Effector CD8-positive, alpha-beta T cell (primary cell): ENCODE data around the gene SORCS2.

Experiments
- DNase-seq: peaks from one replicate; lab custom pipeline; 2025; lab: John Stamatoyannopoulos, UW

SORCS2 gene

DNA sequence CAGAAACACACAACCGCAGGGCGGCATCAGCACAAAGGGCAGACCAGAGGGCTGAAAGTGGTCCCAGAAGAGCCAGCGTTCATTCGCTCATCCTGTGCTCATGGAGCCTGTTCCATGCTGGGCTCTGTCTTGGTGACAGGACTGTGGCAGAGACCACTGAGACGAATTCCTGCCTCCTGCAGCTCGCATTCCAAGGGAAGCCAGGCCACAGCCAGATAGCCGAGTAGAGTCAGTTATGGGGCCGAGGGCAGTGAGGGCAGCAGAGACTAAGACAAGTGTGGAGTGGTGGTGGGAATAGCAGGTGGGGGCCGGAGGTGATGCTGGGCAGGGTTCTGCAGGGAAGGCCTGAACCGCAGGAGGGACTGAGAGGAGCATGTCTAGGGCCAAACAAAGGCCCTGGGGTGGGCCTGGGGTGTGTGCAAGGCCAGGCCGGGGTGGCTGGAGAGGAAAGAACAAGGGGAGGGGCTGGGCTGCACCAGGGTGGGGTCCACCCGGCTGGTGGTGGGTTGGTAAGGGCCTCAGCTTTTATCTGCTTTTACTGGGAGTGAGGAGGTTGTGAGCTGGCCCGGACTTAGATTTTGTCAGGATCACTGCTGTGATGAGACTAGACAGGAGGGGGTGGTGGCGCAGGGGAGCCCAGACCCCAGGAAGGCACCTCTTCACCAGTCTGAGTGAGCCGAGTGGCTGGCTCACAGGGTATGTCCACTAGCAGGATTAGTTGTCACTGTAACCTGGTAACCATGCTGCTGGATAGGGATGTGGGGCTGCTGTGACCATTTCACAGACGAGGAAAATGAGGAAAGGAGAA, 236.1 kb downstream of the SORCS2 start:
- DNase-seq, result no peak

DNA sequence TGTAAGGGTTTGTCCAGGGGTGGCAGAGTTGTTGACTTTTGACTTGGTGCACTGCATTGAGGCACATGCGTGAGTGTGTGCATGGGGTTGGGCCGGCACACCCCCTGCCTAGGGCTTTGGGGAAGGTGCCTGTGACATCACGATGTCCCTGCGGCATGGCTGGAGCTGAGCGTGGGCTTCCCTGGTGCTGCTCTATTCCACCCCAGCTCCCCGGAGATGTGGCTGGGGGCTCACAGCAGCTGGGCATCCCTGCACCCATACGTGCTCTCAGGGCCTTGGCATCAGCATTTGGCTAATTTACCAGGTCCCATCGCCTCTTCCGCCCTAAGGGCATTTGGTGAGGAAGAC, 236.7 kb downstream of the SORCS2 start:
- no peak for DNase-seq

DNA sequence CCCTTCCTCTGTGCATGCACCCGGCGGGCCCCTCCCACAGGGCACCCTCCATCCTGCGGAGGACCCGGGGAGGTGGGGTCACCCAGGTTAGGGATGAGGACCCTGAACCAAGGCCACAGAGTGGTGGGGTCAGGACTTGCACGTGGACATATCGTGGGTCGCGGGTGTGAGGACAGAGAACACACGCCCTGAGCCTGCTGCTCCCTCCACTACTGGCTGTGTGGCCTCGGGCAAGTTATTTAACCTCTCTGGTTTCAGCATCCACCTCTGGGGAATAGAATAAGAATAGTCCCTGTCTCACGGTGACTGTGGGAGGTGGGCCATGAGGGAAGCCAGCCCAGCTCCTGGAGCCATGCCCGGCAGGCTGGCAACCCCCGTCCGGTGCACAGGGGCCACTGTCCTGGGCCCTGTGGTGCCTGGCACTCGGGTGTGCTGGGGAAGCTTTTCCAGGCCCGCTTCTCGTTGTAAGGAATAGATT, 237.3 kb downstream of the SORCS2 start:
- no peak for DNase-seq

DNA sequence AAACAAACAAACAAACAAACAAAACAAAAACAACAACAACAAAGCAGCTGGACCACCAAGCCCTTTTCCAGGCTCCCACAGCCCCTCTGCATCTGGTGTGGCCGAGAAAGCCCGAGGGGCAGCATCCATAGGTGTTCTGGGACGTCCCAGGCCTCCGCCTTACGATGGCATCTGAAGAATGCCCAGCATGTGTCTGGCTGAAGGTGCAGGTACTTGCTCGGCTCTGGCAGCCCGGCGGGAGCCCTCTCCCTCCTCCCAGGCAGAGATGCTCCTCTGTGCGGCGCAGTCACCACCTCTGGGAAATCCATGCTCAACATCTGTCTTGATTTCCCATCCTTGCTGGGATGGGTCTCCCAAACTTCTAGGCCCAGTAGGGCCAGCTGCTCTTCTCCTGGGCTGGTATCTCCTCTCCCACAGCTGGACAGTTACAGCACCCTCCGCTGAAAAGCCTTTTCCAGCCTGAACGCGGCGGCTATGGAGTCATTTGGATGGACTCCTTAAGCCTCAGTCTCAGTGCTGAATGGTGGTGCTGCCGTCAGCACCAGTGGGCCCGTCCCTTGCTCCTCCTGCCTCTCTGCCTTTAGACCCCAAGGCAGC, 238.1 kb downstream of the SORCS2 start:
- DNase-seq, result no peak

DNA sequence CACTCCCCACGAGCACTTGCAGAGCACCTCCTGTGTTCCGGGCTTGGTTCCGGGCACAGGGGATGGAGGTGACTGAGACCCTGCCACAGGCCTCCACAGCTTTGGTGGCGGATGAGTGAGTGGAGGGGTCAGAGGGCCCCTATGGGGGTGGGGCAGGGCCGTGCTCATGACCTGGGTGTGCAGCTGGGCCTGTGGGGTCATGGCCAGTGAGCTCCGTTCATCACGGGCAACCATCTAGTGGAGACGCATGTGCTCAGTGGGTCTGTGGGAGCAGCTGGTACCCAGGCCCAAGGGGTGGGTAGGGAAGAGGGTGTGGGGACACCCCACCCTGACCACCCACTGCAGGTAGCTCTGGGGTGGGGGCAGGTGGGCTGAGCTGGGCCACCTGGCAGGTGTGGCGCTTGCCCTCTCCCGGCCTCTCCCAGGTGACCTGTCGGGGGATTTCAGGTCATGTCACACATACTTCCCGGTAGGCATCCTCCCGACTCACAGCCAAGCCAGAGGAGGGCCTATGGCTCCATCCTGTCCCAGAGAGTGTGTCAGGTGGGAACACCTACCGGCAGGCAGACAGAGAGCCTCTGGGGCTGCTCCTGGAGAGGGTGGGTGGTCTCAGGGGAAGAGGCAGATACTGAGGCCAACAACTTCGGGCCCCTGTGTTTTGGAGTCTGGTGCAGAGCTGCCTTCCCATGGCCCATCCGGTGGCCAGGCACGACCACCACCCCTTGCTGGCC, 238.8 kb downstream of the SORCS2 start:
- no peak for DNase-seq

DNA sequence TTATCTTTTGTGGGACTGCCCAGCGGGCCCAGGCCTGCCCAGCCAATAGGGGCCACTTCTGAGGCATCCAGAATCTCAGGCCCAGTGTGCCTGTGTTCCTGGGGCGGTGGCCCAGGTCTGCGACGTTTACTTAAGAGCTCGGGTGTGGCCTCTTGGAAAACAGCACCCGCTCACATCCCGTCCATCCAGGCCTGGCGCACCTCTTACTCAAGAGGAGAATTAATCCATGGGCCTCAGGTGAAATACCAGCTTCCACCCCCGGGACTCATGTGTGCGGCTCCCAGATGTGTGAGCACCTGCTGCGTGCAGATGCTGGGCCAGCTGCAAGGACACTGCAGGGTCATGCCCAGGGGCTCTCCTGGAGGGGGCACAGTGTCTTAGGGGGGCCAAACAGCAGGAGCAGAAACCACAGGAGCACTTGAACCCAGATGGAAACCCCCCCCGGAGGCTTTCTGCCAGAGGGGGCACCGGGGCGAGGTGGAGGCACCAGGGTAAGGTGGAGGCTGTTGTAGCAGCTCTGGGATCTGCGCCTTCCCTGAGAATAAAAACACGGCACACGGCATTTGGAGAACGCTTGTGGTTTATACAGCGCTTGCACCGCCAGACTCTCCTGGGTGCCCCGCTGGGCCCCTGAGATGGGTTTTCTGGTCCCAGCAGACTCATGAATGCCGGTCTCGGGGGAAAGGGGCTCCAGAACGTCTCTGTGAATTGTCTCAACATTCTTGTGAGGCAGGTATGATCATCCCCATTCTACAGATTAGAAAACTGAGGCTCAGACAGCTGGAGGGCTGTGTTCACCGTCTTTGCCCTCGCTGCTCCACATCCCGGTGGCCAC, 239.6 kb downstream of the SORCS2 start:
- DNase-seq, result no peak

DNA sequence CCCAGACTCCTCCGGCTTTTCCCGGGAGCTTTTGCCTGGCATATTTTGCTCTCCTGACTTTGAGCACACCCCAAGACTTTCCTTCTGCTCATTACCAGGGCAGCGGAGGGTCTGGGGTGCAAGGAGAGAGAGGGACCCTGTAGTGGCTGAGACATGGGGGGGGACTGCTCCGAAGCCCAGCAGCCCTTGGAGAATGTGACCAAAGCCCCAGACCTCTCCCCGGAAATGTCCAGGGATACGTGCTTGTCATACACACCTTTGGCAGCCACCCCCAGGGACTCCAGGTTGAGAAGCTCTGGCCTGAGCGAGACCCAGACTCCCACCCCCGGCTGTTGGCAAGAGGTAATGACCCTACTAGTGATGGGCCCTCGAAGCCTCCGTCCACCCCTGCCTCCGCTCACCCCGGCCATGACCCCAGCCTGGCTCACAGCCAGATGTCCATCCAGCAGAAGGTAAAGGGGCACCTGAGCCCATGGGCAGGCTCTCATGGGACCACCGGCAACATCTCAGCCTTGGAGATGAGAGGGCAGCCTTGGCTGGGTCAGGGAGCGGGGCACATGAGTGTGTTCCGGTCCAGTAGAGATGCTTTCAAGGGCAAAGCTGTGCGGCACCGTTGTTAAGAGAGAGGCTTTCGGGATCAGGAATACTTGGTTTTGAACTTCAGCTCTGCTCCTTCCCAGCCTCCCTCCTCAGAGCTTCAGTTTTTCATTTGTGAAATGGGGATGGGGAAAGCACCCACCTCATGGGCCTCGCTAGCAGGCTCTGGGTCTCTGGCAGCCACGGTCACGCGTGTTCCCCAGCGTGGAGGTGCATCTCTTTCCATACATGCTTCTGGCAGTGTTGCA, 240.4 kb downstream of the SORCS2 start:
- no peak for DNase-seq

DNA sequence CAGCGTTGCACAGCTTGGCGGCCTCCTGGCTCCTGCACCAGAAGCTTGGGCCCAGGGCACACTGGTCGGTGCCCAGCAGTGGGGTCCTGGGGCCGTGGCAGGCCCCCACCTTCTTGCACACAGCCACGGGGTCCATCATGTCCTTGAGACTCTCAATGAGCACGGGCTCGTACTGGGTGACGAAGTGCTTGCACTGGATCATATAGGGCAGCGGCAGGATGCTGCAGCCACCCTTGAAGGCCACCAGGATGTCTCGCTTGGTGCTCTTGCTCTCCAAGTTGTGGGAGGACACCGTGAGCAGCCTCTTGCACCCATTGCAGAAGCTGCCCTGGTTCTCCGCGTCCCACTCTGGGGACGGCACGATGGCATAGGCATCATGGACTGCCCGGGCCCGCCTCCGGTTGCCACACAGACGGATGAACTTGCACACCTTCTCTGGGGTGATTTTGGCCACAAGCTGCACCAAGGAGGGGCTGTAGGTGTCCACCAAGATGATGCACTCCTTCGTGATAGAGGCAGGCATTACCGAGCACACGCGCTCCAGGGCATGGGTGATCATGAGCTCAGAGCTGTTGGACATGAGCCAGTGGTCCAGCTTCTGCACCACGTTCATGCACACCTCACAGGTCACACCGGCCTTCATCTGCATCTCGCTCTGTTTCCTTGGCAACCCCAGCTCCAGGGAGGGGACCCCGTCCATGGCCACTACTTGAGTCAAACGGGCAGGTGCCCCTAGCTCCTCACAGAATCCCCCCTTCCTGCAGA, 241.2 kb downstream of the SORCS2 start:
- no peak for DNase-seq

DNA sequence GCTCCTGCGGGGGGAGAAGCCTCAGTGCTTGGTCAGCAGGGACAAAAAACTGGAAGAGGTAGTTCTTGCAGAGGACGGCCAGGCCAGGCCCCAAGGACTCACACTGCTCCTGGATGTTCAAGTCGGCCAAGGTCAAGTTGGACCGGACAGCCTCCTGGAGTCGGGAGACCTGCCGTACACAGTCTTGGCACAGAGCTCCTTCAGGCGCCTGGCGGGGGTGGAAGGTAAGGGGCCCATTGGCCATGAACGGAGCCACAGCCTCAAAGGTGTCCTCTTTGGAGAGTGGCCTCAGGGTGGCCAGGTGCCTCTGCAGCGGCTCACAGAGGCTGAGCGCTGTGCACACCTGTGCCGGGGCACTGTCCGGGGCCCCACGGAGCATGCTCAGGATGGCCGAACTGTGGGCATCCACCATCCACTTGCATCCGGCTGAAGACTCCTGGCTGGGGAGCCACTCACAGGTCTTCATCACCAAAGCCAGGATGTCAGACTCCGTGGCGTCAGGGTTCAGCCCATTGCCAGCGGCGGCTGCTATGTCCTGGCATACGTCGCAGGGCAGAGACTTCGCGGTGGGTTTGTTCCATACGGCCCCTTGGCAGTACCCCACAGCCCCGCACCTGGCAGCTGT, 241.9 kb downstream of the SORCS2 start:
- no peak for DNase-seq

DNA sequence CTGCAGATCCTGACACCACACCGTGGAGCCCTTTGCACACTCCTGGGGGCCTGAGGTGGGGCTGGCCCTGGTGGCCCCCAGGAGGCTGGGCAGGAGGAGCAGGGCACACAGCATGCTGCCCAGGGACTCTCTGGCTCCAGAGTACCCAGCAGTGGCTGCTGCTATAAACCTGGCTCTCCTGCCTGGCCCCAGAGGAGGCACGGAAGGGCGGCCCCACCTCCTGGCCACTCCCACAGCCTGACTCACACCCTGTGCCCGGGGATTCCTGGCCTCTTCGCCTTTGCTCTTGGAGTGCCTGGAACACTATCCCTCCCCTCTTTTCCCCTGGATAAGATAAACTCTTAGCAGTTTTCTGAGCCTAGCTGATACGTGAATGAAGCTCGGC, 242.4 kb downstream of the SORCS2 start, which contains the start of gene PSAPL1:
PSAPL1 (minus strand) TSS at position 165 of the 385 bp plus-strand sequence; CDS start at position 114, 51 bp downstream.
- DNase-seq, result no peak

DNA sequence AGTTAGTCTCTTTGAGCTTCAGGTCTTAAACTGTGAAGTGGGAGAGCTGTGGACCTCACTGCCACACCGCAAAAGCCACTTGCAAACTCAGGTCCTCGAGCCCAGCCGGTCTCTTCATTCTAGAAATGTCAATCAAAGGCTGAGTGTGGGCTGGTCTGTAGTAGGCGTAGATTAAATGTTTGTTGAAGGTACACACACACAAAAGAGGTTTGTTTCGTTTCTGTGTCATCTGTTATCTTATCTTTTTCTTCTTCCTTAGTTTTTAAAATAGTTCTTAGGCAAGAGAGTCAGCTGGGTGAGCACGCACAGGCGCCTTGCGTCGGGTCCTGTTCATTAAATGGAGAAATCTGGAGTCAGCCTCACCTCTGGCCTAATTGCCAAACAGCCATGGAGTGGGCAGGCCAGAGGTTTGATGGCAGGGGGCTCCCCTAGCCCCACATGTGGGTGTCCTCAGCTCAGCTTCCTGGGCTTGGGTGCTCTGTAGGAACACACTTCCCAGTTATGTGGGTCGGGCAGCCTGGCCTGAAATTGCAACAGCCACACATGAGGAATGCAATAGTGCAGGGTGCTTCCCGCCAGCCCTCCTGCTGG, 243.2 kb downstream of the SORCS2 start:
- DNase-seq, result no peak

DNA sequence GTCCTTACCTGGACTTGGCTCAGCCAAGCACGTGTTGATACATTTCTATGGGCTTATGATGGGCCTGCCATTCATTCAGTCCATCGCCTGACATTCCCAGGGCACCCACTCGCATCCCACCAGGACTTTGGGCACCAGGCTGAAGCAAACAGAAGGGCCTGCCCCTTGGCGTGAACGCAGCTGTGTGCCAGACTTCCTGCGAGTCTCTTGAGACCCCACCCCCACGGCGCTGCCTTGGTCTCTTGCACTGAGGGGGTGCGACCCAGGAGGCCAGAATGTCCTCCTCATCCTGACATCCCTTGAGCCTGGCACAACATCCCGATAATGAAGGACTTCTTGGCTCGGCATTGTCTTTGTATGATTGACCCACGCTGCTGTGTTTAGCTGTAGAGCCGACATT, 243.9 kb downstream of the SORCS2 start:
- no peak for DNase-seq

DNA sequence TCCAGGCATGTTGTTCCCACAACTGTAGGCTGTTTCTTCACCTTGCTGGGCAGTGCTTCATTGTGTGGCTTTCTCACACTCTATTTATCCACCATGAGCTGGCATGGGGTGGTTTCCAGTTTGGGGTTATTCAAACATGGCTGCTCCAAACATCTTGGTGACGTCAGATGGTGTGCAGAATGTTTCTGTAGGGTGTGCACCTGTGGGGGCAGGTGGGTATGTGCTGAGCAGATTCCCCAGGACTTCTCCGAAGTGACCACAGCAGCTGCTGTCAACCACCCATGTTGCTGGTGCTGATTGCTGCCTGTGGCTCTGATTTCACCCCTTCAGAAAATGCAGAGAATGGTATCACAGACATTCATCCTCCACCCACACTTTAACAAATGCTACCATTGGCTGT, 247.4 kb downstream of the SORCS2 start:
- no peak for DNase-seq

DNA sequence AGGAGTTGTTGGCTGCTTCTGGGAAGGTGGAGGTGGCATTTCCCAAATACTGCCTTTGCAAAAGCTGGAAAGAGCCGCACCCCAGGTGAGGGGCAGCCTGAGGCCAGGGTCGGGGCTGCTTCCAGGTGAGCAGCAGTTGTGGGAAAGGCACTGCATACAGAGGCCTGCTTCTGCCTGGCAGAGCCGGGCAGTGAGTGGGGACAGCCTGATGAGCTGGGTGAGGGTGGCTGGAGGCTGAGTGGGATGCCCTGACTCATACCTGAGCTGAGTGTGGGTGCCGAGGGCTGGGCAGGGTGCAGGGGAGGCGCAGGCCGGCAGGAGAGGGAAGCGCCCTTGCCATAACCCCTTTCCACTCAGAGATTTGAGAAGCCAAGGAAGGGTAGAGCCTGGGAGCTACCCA, 248.9 kb downstream of the SORCS2 start:
- DNase-seq, result no peak

DNA sequence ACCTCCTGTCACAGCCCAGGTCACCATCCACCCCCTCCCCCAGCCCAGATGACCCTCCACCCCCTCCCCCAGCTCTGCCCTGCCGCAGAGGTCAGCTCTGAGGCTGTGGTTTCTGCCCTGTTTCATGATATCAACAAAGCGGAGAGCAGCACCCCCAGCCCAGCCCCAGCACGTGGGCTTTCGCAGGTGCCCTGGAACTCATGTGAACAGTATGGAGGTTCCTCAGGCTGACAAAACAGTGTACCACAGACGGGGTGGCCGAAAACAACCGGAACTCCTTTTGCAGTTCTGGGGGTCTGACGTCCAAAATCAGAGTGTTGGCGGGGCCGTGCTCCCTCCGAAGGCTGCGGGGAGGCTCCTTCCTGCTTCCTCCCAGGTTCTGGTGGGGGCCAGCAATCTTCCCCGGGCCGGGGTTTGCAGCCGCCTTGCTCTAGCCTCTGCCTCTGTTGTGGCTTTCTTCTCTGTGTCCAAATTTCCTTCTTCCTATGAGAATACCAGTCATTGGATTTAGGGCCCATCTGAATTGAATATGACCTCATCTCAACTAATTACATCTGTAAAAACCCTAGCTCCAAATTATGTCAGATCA, 250.3 kb downstream of the SORCS2 start:
- DNase-seq, result no peak

DNA sequence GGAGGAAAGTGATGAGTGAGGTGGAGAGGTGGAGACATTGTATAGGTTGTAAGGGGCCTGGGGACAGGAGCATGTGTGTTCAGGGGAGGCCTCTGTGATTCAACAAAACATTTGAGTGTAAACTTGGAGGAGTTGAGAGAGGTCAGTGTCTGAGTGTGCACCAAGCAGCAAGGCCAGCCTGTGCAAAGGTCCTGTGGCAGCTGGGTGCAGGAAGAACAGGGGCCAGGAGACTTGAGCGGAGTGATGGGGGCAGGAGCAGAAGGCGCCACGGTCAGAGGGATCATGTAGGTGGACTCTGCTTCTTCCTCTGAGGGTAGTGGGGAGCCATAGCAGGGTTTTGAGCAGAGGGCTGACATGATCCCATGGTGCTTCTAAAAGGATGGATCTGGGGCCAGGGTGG, 252.0 kb downstream of the SORCS2 start:
- DNase-seq, result no peak

DNA sequence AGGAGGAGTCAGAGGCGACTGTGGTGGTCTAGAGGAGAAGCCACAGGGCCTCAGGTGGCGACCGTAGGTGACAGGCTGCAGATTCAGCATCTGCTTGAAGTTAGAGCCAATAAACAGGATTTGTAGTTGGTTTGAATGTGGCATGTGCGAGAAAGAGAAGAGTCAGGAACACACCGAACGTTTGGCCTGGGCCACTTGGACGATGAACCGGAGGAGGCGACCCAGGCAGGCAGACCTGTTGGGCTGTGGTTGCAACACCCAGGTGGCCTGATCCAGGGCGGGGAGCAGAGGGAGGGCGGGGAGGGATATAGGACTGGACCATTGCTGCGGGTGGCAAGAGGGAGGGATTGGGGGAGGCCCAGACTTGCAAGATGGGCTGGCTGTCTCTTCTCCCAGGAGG, 252.4 kb downstream of the SORCS2 start:
- DNase-seq, result no peak

DNA sequence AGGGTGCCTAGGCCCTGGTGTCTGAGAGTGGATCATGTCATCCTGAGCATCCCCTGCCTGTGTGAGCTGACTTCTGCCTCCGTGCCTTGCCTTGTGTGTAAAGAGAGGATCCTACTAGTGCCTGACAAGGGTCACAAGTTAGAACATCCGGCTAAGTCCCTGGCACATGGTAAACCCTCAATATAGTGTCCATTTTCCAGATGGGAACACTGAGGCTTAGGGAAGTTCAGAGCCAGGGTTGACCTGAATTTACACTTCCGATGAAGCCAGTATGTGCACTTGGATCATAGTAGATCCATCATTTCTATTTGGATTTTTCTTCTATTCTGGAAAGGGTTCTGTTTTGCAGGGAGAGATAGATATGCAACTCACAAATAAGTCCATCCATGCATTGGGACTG, 254.9 kb downstream of the SORCS2 start:
- DNase-seq, result no peak

DNA sequence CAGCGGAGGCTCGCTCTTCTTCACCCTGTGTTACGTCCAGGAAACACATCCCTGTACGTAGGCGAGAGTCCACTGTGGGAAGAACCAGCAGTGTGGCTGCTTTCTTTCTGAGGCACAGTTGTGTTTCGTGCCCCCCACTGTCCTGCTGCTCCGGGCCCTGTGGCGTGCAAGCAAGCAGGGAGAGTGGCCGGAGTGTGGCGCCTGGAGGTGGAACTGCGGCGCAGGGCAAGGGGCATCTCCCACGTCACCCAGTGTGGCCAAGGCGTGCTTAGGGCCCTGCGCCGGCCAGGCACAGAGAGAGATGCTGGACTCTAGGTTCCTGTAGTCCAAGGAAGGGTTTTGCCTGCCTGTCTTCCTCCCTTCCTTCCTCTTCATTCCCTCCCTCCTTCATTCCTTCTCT, 255.7 kb downstream of the SORCS2 start:
- no peak for DNase-seq
